HepG2 (cell line): ENCODE measurements around the gene PIK3R5. TPM values are rescaled to one million over a fixed set of nuclear protein-coding genes. Genes with fewer than 3 reads are reported as not detected.

Source experiments
- ATAC-seq: fragments of 200-7000 bp; cut with Tn5 transposase; 3 replicates; pipeline ENCODE4 v1.9.1; 2020; ENCODE audit warnings: mild to moderate bottlenecking, moderate library complexity
- BruUV-seq: library from RNA; stranded (reverse); fragments of 400-500 nt; replicated peaks from 2 replicates; lab custom pipeline; 2021; lab: Mats Ljungman, UMichigan
- CTCF ChIA-PET: fragments of 300-600 bp; formaldehyde crosslinking; extraction: SDS; loops from one replicate; lab custom pipeline; 2021; ENCODE audit warnings: low total read pairs, inconsistent platforms, low intra/inter-chr PET ratio; lab: Yijun Ruan, JAX
- POLR2A ChIA-PET: fragments of 350-600 bp; sonication (Branson Sonifier 250); formaldehyde crosslinking; loops from one replicate; lab custom pipeline; 2020; ENCODE audit warnings: antibody characterized with exemption, inconsistent platforms; lab: Yijun Ruan, JAX
- DNase-seq: peaks from one replicate; pipeline ENCODE4 v3.0.0-alpha.2; 2015; ENCODE audit warnings: low spot score
- FAIRE-seq: peaks from 3 replicates; lab custom pipeline; 2011; peaks lifted over from hg19 to GRCh38; lab: Jason Lieb, UNC
- H2AFZ ChIP-seq: one replicate; pipeline ENCODE4 v1.6.1; 2011; ENCODE audit warnings: low read length, inconsistent platforms
- H3K27ac ChIP-seq: fragments of 300-600 bp; 3 replicates; pipeline ENCODE4 v1.8.0; 2011; ENCODE audit warnings: mixed run types, mild to moderate bottlenecking, mixed read lengths, low read length, inconsistent platforms; ENCODE audit not compliant: insufficient read depth; ENCODE audit errors: extremely low read length
- H3K27me3 ChIP-seq, 2 experiments: fragments of 200-600 bp in 1 of 2; 2 replicates in 1 of 2; 3 replicates in 1 of 2; pipeline versions ENCODE4 v1.6.0 to v1.8.0; 2011; ENCODE audit warnings: low read length in 2 of 2, mild to moderate bottlenecking in 2 of 2, moderate library complexity in 2 of 2, inconsistent platforms in 1 of 2; ENCODE audit not compliant: insufficient read depth in 2 of 2, control insufficient read depth in 1 of 2
- H3K36me3 ChIP-seq, 2 experiments: fragments of 200-600 bp in 1 of 2; replicated peaks in 1 of 2; 2 replicates in 1 of 2; 3 replicates in 1 of 2; pipeline versions ENCODE4 v1.5.1 to v1.8.0; 2011; ENCODE audit warnings: low read length in 2 of 2, inconsistent platforms in 1 of 2; ENCODE audit not compliant: insufficient read depth in 2 of 2, control insufficient read depth in 1 of 2
- H3K4me1 ChIP-seq: 2 replicates; pipeline ENCODE4 v1.5.1; 2012; ENCODE audit warnings: low read length, inconsistent platforms; ENCODE audit not compliant: insufficient read depth
- H3K4me2 ChIP-seq: 2 replicates; pipeline ENCODE4 v1.6.0; 2011; ENCODE audit warnings: low read depth, low read length, inconsistent platforms
- H3K4me3 ChIP-seq, 3 experiments: fragments of 200-600 bp in 1 of 3; sonication (generic), shearing (Covaris generic) in 1 of 3; replicated peaks in 1 of 3; 2 replicates each; pipeline ENCODE4 v1.5.1; 2011 to 2016; ENCODE audit warnings: low read length in 3 of 3, inconsistent platforms in 2 of 3, low read depth in 2 of 3, mild to moderate bottlenecking in 2 of 3, control low read depth in 1 of 3, mixed read lengths in 1 of 3; ENCODE audit not compliant: insufficient read depth in 1 of 3
- H3K79me2 ChIP-seq: one replicate; pipeline ENCODE4 v1.6.1; 2011; ENCODE audit warnings: low read length, inconsistent platforms; ENCODE audit not compliant: insufficient read depth
- H3K9ac ChIP-seq: 2 replicates; pipeline ENCODE4 v1.6.0; 2011; ENCODE audit warnings: mild to moderate bottlenecking, low read depth, low read length, inconsistent platforms; ENCODE audit not compliant: insufficient read depth
- H3K9me3 ChIP-seq: 2 replicates; pipeline ENCODE4 v1.5.1; 2012; ENCODE audit warnings: mild to moderate bottlenecking, low read length
- H4K20me1 ChIP-seq: 2 replicates; pipeline ENCODE4 v1.6.0; 2011; ENCODE audit warnings: inconsistent platforms, mild to moderate bottlenecking, low read length, moderate library complexity; ENCODE audit not compliant: insufficient read depth
- AHR ChIP-seq: IDR thresholded peaks from 2 replicates; pipeline ENCODE4 v1.6.1; 2018; ENCODE audit warnings: missing genetic modification reagents, missing compliant biosample characterization
- ARNT2 ChIP-seq: sonication (generic); formaldehyde crosslinking; IDR thresholded peaks from 2 replicates; pipeline ENCODE4 v1.8.0; 2022; ENCODE audit warnings: mild to moderate bottlenecking, low read depth, missing genetic modification reagents, moderate library complexity
- CREB1 ChIP-seq, 2 experiments: fragments of 450-650 bp in 1 of 2; IDR thresholded peaks; 2 replicates each; pipeline ENCODE4 v1.6.1; 2016 to 2017; ENCODE audit warnings: control low read depth in 1 of 2, mild to moderate bottlenecking in 1 of 2, missing compliant biosample characterization in 1 of 2, missing genetic modification characterization in 1 of 2
- IKZF1 ChIP-seq: fragments of 450-650 bp; IDR thresholded peaks from 2 replicates; pipeline ENCODE4 v1.7.1; 2016
- KLF6 ChIP-seq: IDR thresholded peaks from 2 replicates; pipeline ENCODE4 v1.8.0; 2016; ENCODE audit warnings: missing biosample characterization, missing genetic modification reagents
- MAF1 ChIP-seq: sonication (generic); formaldehyde crosslinking; IDR thresholded peaks from 2 replicates; pipeline ENCODE4 v1.5.0; 2020; ENCODE audit warnings: missing genetic modification reagents, borderline replicate concordance
- MXD4 ChIP-seq: IDR thresholded peaks from 2 replicates; pipeline ENCODE4 v1.6.1; 2016; ENCODE audit warnings: mild to moderate bottlenecking, missing biosample characterization, missing genetic modification reagents
- SPEN ChIP-seq: sonication (generic); formaldehyde crosslinking; IDR thresholded peaks from 2 replicates; pipeline ENCODE4 v1.5.1; 2020; ENCODE audit warnings: low read depth, mild to moderate bottlenecking, missing genetic modification reagents
- ZNF432 ChIP-seq: sonication (generic); formaldehyde crosslinking; IDR thresholded peaks from 2 replicates; pipeline ENCODE4 v1.5.0; 2020; ENCODE audit warnings: missing genetic modification reagents, mild to moderate bottlenecking, borderline replicate concordance
- ZNF512 ChIP-seq: sonication (generic); formaldehyde crosslinking; IDR thresholded peaks from 2 replicates; pipeline ENCODE4 v1.4.0; 2020; ENCODE audit warnings: mild to moderate bottlenecking, missing genetic modification reagents
- ZNF567 ChIP-seq: sonication (generic); formaldehyde crosslinking; IDR thresholded peaks from 2 replicates; pipeline ENCODE4 v1.8.1; 2023; ENCODE audit warnings: mild to moderate bottlenecking, missing genetic modification reagents, borderline replicate concordance
- ZNF761 ChIP-seq: sonication (generic); formaldehyde crosslinking; conservative IDR thresholded peaks from 2 replicates; pipeline ENCODE4 v1.4.0; 2020; ENCODE audit warnings: mild to moderate bottlenecking, missing genetic modification reagents
- WGBS: methylation state at CpG from one replicate; pipeline ENCODE4 v1.1.6; 2017; ENCODE audit warnings: low lambda C conversion rate; 5-methylcytosine and 5-hydroxymethylcytosine counted together
- in situ Hi-C: cut with HindIII; loops from 2 replicates; pipeline ENCODE4 v1.10.0; 2017; ENCODE audit warnings: low pct_unique_long_range_greater_than_20kb; ENCODE audit not compliant: extremely low pct_ligation_motif_present
- intact Hi-C: fragments of 100-400 bp; cut with micrococcal nuclease; formaldehyde crosslinking; loops from one replicate; pipeline ENCODE4 v1.10.0; 2022; ENCODE audit not compliant: unreplicated experiment
- polyA plus RNA-seq, 8 experiments: library from polyadenylated mRNA; depleted of rRNA in 3 of 8; stranded (reverse) in 7 of 8; unstranded in 1 of 8; fragments of >200 nt; fragmentation: Illumina TruSeq in 4 of 8; extraction: Trizol in 4 of 8; gene quantifications; 2 replicates each; pipeline versions ENCODE4 v1.2.1 to v1.2.3, GENCODE V29; 2011 to 2016; ENCODE audit warnings: low read depth in 4 of 8, missing spikeins in 1 of 8, mixed read lengths in 1 of 8; ENCODE audit not compliant: insufficient read depth in 1 of 8
- total RNA-seq, 5 experiments: library from RNA; depleted of rRNA; stranded (reverse); fragments of >200 nt; fragmentation: Illumina TruSeq; extraction: Trizol; gene quantifications; 2 replicates each; pipeline ENCODE4 v1.2.3, GENCODE V29; 2016; ENCODE audit warnings: low read depth in 1 of 5

The PIK3R5 gene
- total and polyA plus RNA-seq, 2 of the 13 experiments (the other 11 are each of a cell fraction or from before 2014, with no cell fraction given), result not detected

- no peak for DNase-seq
- in situ Hi-C loops, result no loop called here
- no TSS peak for BruUV-seq
- TF ChIP-seq ARNT2 (CRISPR knock-in tag), result no peak
- TF ChIP-seq MXD4 (CRISPR knock-in tag), result no peak
- TF ChIP-seq SPEN (CRISPR knock-in tag), result no peak
- no peak for TF ChIP-seq CREB1 (IDR thresholded peaks at IDR 0.05)
- no peak for TF ChIP-seq CREB1 (CRISPR knock-in tag; IDR thresholded peaks at IDR 0.05)
- TF ChIP-seq MAF1 (CRISPR knock-in tag), result no peak
- TF ChIP-seq, all 625 proteins: peak for 0
- ChIA-PET CTCF (no interaction called here), POLR2A (no interaction called here)
- Histone ChIP-seq H3K9me3 (no peaks in the 10 kb centered on the region), H3K27ac (no peak overlapping the region), H3K4me3 (no peak overlapping the region), H3K36me3 (no peaks in the 10 kb centered on the region), H3K79me2 (no peaks in the 10 kb centered on the region), H4K20me1 (no peaks in the 10 kb centered on the region), H3K9ac (no peak overlapping the region), H3K4me2 (no peak overlapping the region), H2AFZ (no peak overlapping the region), H3K27me3 (peaks cover 2 to 27% of the 10 kb centered on the region in 2 experiments; a peak in 3 of 5 replicates), H3K4me1 (no peaks in the 10 kb centered on the region)
- FAIRE-seq (no peak), ATAC-seq (no peak)
- 8% methylated on average over 10 of the region's 12 CpGs for WGBS
- intact Hi-C loops, result no loop called here
These were observed 10.2 kb downstream of the PIK3R5 start for GRCh38 chr17:8955021-8955959.

- no peak for ATAC-seq
- ChIA-PET CTCF (no interaction called here), POLR2A (no interaction called here)
- TF ChIP-seq AHR (CRISPR knock-in tag) (no peak), MAF1 (CRISPR knock-in tag) (no peak), KLF6 (CRISPR knock-in tag) (no peak), ZNF567 (CRISPR knock-in tag) (no peak), ZNF761 (CRISPR knock-in tag) (no peak), ZNF512 (no peak), ZNF432 (CRISPR knock-in tag) (no peak), IKZF1 (no peak)
- H3K9ac ChIP-seq, result no peak overlapping the region
- intact Hi-C loops (no loop called here), in situ Hi-C loops (no loop called here)
- H3K9me3 ChIP-seq, result no peaks in the 10 kb centered on the region
- FAIRE-seq, result no peak
- H3K79me2 ChIP-seq, result no peaks in the 10 kb centered on the region
- no peaks in the 10 kb centered on the region for H4K20me1 ChIP-seq
- H3K4me3 ChIP-seq, result no peak overlapping the region
- H2AFZ ChIP-seq, result no peak overlapping the region
- H3K27me3 ChIP-seq, result peaks cover 2 to 24% of the 10 kb centered on the region in 2 experiments; a peak in 3 of 5 replicates
- H3K4me2 ChIP-seq, result no peak overlapping the region
- H3K36me3 ChIP-seq, result no peaks in the 10 kb centered on the region
- no peak for DNase-seq
- BruUV-seq, result no TSS peak
- H3K27ac ChIP-seq, result no peak overlapping the region
- H3K4me1 ChIP-seq, result no peaks in the 10 kb centered on the region
- 25% methylated on average over 5 of the region's 10 CpGs for WGBS
These were observed 11.2 kb downstream of the PIK3R5 start for GRCh38 chr17:8954339-8954738.
